OCI-LY1 (cell line): ENCODE measurements around the gene SHLD3.
"Not testable (repeated sequence)": the region's sequence is repeated elsewhere in the genome, so short reads cannot be mapped to it uniquely, and the experiment has no call there.

Source experiments
- H2AFZ ChIP-seq: fragments of 200-600 bp; sonication (generic), shearing (Covaris generic); 2 replicates; pipeline ENCODE4 v1.6.0; 2014; ENCODE audit warnings: antibody characterized with exemption, mild to moderate bottlenecking, low read length
- H3F3A ChIP-seq: fragments of 200-600 bp; sonication (generic), shearing (Covaris generic); 2 replicates; pipeline ENCODE4 v1.6.0; 2014; ENCODE audit warnings: mild to moderate bottlenecking, antibody characterized with exemption, low read length, moderate library complexity; ENCODE audit not compliant: insufficient read depth
- H3K27ac ChIP-seq: fragments of 200-600 bp; sonication (generic); 2 replicates; pipeline ENCODE4 v1.5.1; 2014; ENCODE audit warnings: low read length, mixed run types, mild to moderate bottlenecking, low read depth; ENCODE audit not compliant: poor library complexity, severe bottlenecking
- H3K27me3 ChIP-seq: fragments of 200-600 bp; sonication (generic); 2 replicates; pipeline ENCODE4 v1.6.0; 2014; ENCODE audit warnings: antibody characterized with exemption, mild to moderate bottlenecking, low read length, moderate library complexity; ENCODE audit not compliant: insufficient read depth
- H3K36me3 ChIP-seq: fragments of 200-600 bp; sonication (generic); 2 replicates; pipeline ENCODE4 v1.6.1; 2014; ENCODE audit warnings: mild to moderate bottlenecking, antibody characterized with exemption, low read length, moderate library complexity, mixed read lengths; ENCODE audit not compliant: insufficient read depth
- H3K4me1 ChIP-seq: fragments of 200-600 bp; sonication (generic); 2 replicates; pipeline ENCODE4 v1.5.1; 2014; ENCODE audit warnings: mild to moderate bottlenecking, low read length, moderate library complexity; ENCODE audit not compliant: insufficient read depth, severe bottlenecking
- H3K4me2 ChIP-seq: fragments of 200-600 bp; sonication (generic), shearing (Covaris generic); 2 replicates; pipeline ENCODE4 v1.6.1; 2014; ENCODE audit warnings: low read length
- H3K4me3 ChIP-seq: fragments of 200-600 bp; sonication (generic); 2 replicates; pipeline ENCODE4 v1.5.1; 2014; ENCODE audit warnings: low read length, low read depth, mild to moderate bottlenecking, mixed read lengths; ENCODE audit not compliant: poor library complexity, severe bottlenecking
- H3K79me2 ChIP-seq: fragments of 200-600 bp; shearing (Covaris generic); 2 replicates; pipeline ENCODE4 v1.6.1; 2016; ENCODE audit warnings: mixed run types, low read length, mixed read lengths; ENCODE audit not compliant: insufficient read depth
- H3K9ac ChIP-seq: fragments of 200-600 bp; sonication (generic), shearing (Covaris generic); 2 replicates; pipeline ENCODE4 v1.6.1; 2014; ENCODE audit warnings: mild to moderate bottlenecking, low read length, mixed read lengths
- H3K9me2 ChIP-seq: fragments of 200-600 bp; sonication (generic), shearing (Covaris generic); 2 replicates; pipeline ENCODE4 v1.6.1; 2014; ENCODE audit warnings: low read depth, mild to moderate bottlenecking, low read length, mixed read lengths
- H3K9me3 ChIP-seq: fragments of 200-600 bp; shearing (Covaris generic); 2 replicates; pipeline ENCODE4 v1.6.1; 2014; ENCODE audit warnings: low read length, mixed read lengths
- H4K20me1 ChIP-seq: fragments of 200-600 bp; sonication (generic), shearing (Covaris generic); 2 replicates; pipeline ENCODE4 v1.6.0; 2016; ENCODE audit warnings: mild to moderate bottlenecking, low read length; ENCODE audit not compliant: insufficient read depth
- EZH2 ChIP-seq: fragments of 200-600 bp; sonication (generic), shearing (Covaris generic); IDR thresholded peaks from 2 replicates; pipeline ENCODE4 v1.8.0; 2017; ENCODE audit warnings: borderline replicate concordance, mixed run types, mild to moderate bottlenecking, antibody characterized with exemption, low read length, moderate library complexity, mixed read lengths
- TF ChIP-seq, protein P1 (sequence below): fragments of 200-600 bp; sonication (generic), shearing (Covaris generic); IDR thresholded peaks from 2 replicates; pipeline ENCODE4 v1.5.1; 2017; ENCODE audit warnings: mild to moderate bottlenecking, antibody characterized with exemption, low read length, moderate library complexity, mixed read lengths

The SHLD3 gene

DNA sequence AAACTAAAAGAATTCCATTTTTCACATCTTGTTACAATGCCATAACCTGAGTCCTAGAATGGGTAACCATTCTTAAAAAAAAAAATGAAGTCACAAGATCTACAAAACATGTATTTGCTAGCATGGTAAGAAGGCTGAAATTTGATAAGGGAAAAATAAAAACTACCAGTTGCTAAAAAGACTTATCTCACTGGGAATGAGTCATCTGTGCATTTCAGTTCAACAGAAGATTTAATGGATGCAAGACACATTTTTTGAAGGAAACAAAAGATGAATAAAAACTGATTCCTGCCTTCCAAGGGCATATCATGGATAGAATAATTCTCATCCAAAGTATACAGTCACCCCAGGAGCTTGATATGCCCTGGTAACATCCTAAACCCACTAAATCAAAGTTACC lies 49.9 kb downstream of the SHLD3 start:
- Histone ChIP-seq H3K27me3 (no peaks in the 10 kb centered on the region), H2AFZ (no peak overlapping the region), H3F3A (no peaks in the 10 kb centered on the region), H3K9me2 (no peaks in the 10 kb centered on the region), H3K4me3 (no peak overlapping the region), H3K36me3 (peaks cover 33% of the 10 kb centered on the region), H3K27ac (no peak overlapping the region), H3K9ac (no peak overlapping the region), H3K4me1 (no peaks in the 10 kb centered on the region), H3K79me2 (no peaks in the 10 kb centered on the region), H3K9me3 (no peaks in the 10 kb centered on the region), H3K4me2 (no peak overlapping the region), H4K20me1 (no peaks in the 10 kb centered on the region)
- no peak for TF ChIP-seq EZH2
- TF ChIP-seq, protein P1, sequence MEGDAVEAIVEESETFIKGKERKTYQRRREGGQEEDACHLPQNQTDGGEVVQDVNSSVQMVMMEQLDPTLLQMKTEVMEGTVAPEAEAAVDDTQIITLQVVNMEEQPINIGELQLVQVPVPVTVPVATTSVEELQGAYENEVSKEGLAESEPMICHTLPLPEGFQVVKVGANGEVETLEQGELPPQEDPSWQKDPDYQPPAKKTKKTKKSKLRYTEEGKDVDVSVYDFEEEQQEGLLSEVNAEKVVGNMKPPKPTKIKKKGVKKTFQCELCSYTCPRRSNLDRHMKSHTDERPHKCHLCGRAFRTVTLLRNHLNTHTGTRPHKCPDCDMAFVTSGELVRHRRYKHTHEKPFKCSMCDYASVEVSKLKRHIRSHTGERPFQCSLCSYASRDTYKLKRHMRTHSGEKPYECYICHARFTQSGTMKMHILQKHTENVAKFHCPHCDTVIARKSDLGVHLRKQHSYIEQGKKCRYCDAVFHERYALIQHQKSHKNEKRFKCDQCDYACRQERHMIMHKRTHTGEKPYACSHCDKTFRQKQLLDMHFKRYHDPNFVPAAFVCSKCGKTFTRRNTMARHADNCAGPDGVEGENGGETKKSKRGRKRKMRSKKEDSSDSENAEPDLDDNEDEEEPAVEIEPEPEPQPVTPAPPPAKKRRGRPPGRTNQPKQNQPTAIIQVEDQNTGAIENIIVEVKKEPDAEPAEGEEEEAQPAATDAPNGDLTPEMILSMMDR = no peak

DNA sequence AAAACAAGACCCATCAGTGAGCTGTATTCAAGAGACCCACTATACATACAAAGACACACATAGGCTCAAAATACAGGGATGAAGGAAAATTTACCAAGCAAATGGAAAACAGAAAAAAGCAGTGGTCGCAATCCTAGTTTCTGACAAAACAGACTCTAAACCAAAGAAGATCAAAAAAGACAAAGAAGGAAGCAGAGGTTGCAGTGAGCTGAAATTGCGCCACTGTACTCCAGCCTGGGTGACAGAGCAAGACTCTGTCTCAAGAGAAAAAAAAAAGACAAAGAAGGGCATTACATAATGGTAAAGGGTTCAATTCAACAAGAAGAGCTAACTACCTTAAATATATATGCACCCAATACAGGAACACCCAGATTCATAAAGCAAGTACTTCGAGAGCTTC lies 51.2 kb downstream of the SHLD3 start:
- not testable (repeated sequence) for H3K9me2 ChIP-seq, H3K4me3 ChIP-seq, H3K27ac ChIP-seq, H3K4me1 ChIP-seq, H2AFZ ChIP-seq, H3F3A ChIP-seq, H3K79me2 ChIP-seq, H3K9me3 ChIP-seq, H3K4me2 ChIP-seq, H4K20me1 ChIP-seq, H3K27me3 ChIP-seq, H3K9ac ChIP-seq
- H3K36me3 ChIP-seq = peaks cover 35% of the 10 kb centered on the region
